SK-N-SH (cell line): Measurements from ENCODE around the gene EIPR1. TPM values are rescaled to one million over a fixed set of nuclear protein-coding genes. Genes with fewer than 3 reads are reported as not detected.
"Not testable (repeated sequence)": the region's sequence is repeated elsewhere in the genome, so short reads cannot be mapped to it uniquely, and the experiment has no call there.

Source experiments
- CTCF ChIA-PET: fragments of 300-600, 350-600 bp; formaldehyde crosslinking; extraction: SDS; loops from one replicate; lab custom pipeline; 2021; lab: Yijun Ruan, JAX
- POLR2A ChIA-PET: fragments of 350-600 bp; sonication (Branson Sonifier 250); formaldehyde crosslinking; extraction: SDS; loops from one replicate; lab custom pipeline; 2020; ENCODE audit warnings: antibody characterized with exemption, inconsistent platforms; lab: Yijun Ruan, JAX
- DNase-seq: peaks from one replicate; pipeline ENCODE4 v3.0.0; 2012
- H2AFZ ChIP-seq: fragments of 200-600 bp; sonication (generic); 2 replicates; pipeline ENCODE4 v1.8.1; 2016; ENCODE audit warnings: antibody characterized with exemption, mild to moderate bottlenecking, low read depth
- H3F3A ChIP-seq: fragments of 200-600 bp; sonication (generic); replicated peaks from 2 replicates; pipeline ENCODE3; 2016; ENCODE audit warnings: antibody characterized with exemption, mild to moderate bottlenecking; ENCODE audit not compliant: insufficient read depth
- H3K27ac ChIP-seq, 2 experiments: fragments of 200-500 bp in 1 of 2; fragments of 200-600 bp in 1 of 2; sonication (Bioruptor generic) in 1 of 2; sonication (generic), shearing (Covaris generic) in 1 of 2; 2 replicates each; pipeline versions ENCODE4 v1.5.1 to v1.6.1; 2014 to 2016; ENCODE audit warnings: low read depth in 2 of 2, inconsistent platforms in 1 of 2, low read length in 1 of 2, mild to moderate bottlenecking in 1 of 2, mixed read lengths in 1 of 2
- H3K27me3 ChIP-seq: fragments of 200-600 bp; sonication (generic), shearing (Covaris generic); 2 replicates; pipeline ENCODE4 v1.6.1; 2016; ENCODE audit warnings: mixed run types; ENCODE audit not compliant: insufficient read depth
- H3K36me3 ChIP-seq, 2 experiments: fragments of 200-500 bp in 1 of 2; fragments of 200-600 bp in 1 of 2; sonication (Bioruptor generic) in 1 of 2; sonication (generic) in 1 of 2; replicated peaks in 1 of 2; 2 replicates each; pipeline versions ENCODE3 to v1.5.1; 2014 to 2016; ENCODE audit warnings: low read length in 1 of 2, mild to moderate bottlenecking in 1 of 2; ENCODE audit not compliant: insufficient read depth in 2 of 2, control insufficient read depth in 1 of 2
- H3K4me1 ChIP-seq, 2 experiments: fragments of 200-500 bp in 1 of 2; fragments of 200-600 bp in 1 of 2; sonication (Bioruptor generic) in 1 of 2; sonication (generic), shearing (Covaris generic) in 1 of 2; 2 replicates each; pipeline versions ENCODE4 v1.5.1 to v1.6.1; 2014 to 2016; ENCODE audit warnings: low read depth in 1 of 2, low read length in 1 of 2, mixed run types in 1 of 2; ENCODE audit not compliant: insufficient read depth in 2 of 2, control insufficient read depth in 1 of 2
- H3K4me2 ChIP-seq: fragments of 200-600 bp; sonication (generic), shearing (Covaris generic); 2 replicates; pipeline ENCODE4 v1.6.1; 2017; ENCODE audit warnings: mixed run types
- H3K4me3 ChIP-seq, 2 experiments: fragments of 200-500 bp in 1 of 2; fragments of 200-600 bp in 1 of 2; sonication (Bioruptor generic) in 1 of 2; sonication (generic), shearing (Covaris generic) in 1 of 2; 2 replicates each; pipeline versions ENCODE4 v1.5.1 to v1.8.1; 2014 to 2016; ENCODE audit warnings: low read depth in 2 of 2, inconsistent platforms in 1 of 2, low read length in 1 of 2, mild to moderate bottlenecking in 1 of 2, mixed read lengths in 1 of 2, moderate library complexity in 1 of 2
- H3K79me2 ChIP-seq: fragments of 200-600 bp; sonication (generic); 2 replicates; pipeline ENCODE4 v1.8.1; 2017; ENCODE audit warnings: mild to moderate bottlenecking; ENCODE audit not compliant: insufficient read depth
- H3K9ac ChIP-seq: fragments of 200-600 bp; sonication (generic); 2 replicates; pipeline ENCODE4 v1.6.1; 2017; ENCODE audit warnings: mixed run types
- H3K9me2 ChIP-seq: fragments of 200-600 bp; sonication (generic); 2 replicates; pipeline ENCODE4 v1.6.1; 2017; ENCODE audit warnings: mixed run types
- H3K9me3 ChIP-seq: fragments of 200-600 bp; sonication (generic); 2 replicates; pipeline ENCODE4 v1.6.1; 2017; ENCODE audit warnings: mixed run types, mild to moderate bottlenecking, moderate library complexity
- H4K20me1 ChIP-seq: fragments of 200-600 bp; sonication (generic); 2 replicates; pipeline ENCODE4 v1.6.1; 2017; ENCODE audit warnings: mild to moderate bottlenecking, mixed run types; ENCODE audit not compliant: insufficient read depth
- EZH2phosphoT487 ChIP-seq: fragments of 200-600 bp; sonication (generic); IDR thresholded peaks from 2 replicates; pipeline ENCODE4 v1.6.1; 2017; ENCODE audit warnings: low read depth, mixed run types, mild to moderate bottlenecking, antibody characterized with exemption, moderate library complexity, borderline replicate concordance
- FOXM1 ChIP-seq: IDR thresholded peaks from 2 replicates; pipeline ENCODE4 v1.4.0; 2012; ENCODE audit warnings: low read depth, mild to moderate bottlenecking
- MAX ChIP-seq: IDR thresholded peaks from 2 replicates; pipeline ENCODE4 v1.4.0; 2012; ENCODE audit warnings: low read depth
- MEF2A ChIP-seq: IDR thresholded peaks from 2 replicates; pipeline ENCODE4 v1.4.0; 2012; ENCODE audit warnings: low read depth, borderline replicate concordance
- NFIC ChIP-seq: IDR thresholded peaks from 2 replicates; pipeline ENCODE4 v1.4.0; 2012; ENCODE audit warnings: borderline replicate concordance
- RAD21 ChIP-seq: IDR thresholded peaks from 2 replicates; pipeline ENCODE4 v1.6.1; 2012; ENCODE audit warnings: mild to moderate bottlenecking, low read length
- RFX5 ChIP-seq: IDR thresholded peaks from 2 replicates; pipeline ENCODE4 v1.6.1; 2012; ENCODE audit warnings: mild to moderate bottlenecking, improper control_type of control experiment, low read length
- RXRA ChIP-seq: IDR thresholded peaks from 2 replicates; pipeline ENCODE4 v1.4.0; 2012; ENCODE audit warnings: low read depth, mild to moderate bottlenecking, borderline replicate concordance
- TCF12 ChIP-seq: IDR thresholded peaks from 2 replicates; pipeline ENCODE4 v1.4.0; 2012
- USF1 ChIP-seq: IDR thresholded peaks from 2 replicates; pipeline ENCODE4 v1.4.0; 2012; ENCODE audit warnings: low read depth, borderline replicate concordance
- YY1 ChIP-seq: IDR thresholded peaks from 2 replicates; pipeline ENCODE4 v1.4.0; 2012; ENCODE audit warnings: low read depth, mild to moderate bottlenecking
- ZBTB33 ChIP-seq: IDR thresholded peaks from 2 replicates; pipeline ENCODE4 v1.4.0; 2012; ENCODE audit warnings: low read depth, borderline replicate concordance
- WGBS: methylation state at CpG from one replicate; pipeline ENCODE4 v1.1.6; 2017; ENCODE audit warnings: low lambda C conversion rate; 5-methylcytosine and 5-hydroxymethylcytosine counted together
- polyA plus RNA-seq, 3 experiments: library from polyadenylated mRNA; depleted of rRNA; stranded (reverse); fragments of >200 nt; gene quantifications; 2 replicates each; pipeline ENCODE4 v1.2.3, GENCODE V29; 2012

The EIPR1 gene
- polyA plus RNA-seq, 1 of the 3 experiments (the other 2 are of a cell fraction): 85.9 TPM

- H4K20me1 ChIP-seq: no peaks in the 10 kb centered on the region
- no peaks in the 10 kb centered on the region for H3F3A ChIP-seq
- CTCF ChIA-PET: no interaction called here
- TF ChIP-seq RXRA (no peak), RAD21 (no peak), MAX (no peak), TCF12 (no peak), ZBTB33 (no peak), RFX5 (no peak)
- 93% methylated on average over 24 of the region's 24 CpGs for WGBS
- H3K4me3 ChIP-seq: no peak overlapping the region
- POLR2A ChIA-PET: no interaction called here
- 0 out of 2 replicates have a peak, but pooled peaks cover 2% of the 10 kb centered on the region for H3K79me2 ChIP-seq
- no peak overlapping the region for H3K27ac ChIP-seq
- H3K9me3 ChIP-seq: no peaks in the 10 kb centered on the region
- no peak overlapping the region for H3K9ac ChIP-seq
- no peak overlapping the region for H2AFZ ChIP-seq
- no peaks in the 10 kb centered on the region for H3K27me3 ChIP-seq
- H3K4me1 ChIP-seq: peaks cover 0 to 24% of the 10 kb centered on the region in 2 experiments; a peak in 1 of 4 replicates
- H3K4me2 ChIP-seq: no peak overlapping the region
- H3K9me2 ChIP-seq: no peaks in the 10 kb centered on the region
- peaks cover 4 to 11% of the 10 kb centered on the region in 2 experiments for H3K36me3 ChIP-seq
- no peak for DNase-seq
Measured at GRCh38 chr2:3181416-3182010, 196.1 kb downstream of the EIPR1 start.

GRCh38 chr2:3180909-3181221 lies 196.8 kb downstream of the EIPR1 start:
- 77% methylated on average over 30 of the region's 30 CpGs for WGBS
- H3K4me2 ChIP-seq, POLR2A ChIA-PET: not testable (repeated sequence)

GRCh38 chr2:3180082-3180908 lies 197.3 kb downstream of the EIPR1 start:
- Histone ChIP-seq H3K4me2 (no peak overlapping the region), H3K27ac (no peak overlapping the region), H3K4me3 (no peak overlapping the region), H3K27me3 (no peaks in the 10 kb centered on the region), H2AFZ (no peak overlapping the region), H3K36me3 (peaks cover 1 to 11% of the 10 kb centered on the region in 2 experiments), H3F3A (no peaks in the 10 kb centered on the region), H3K9me2 (no peaks in the 10 kb centered on the region), H3K4me1 (peaks cover 0 to 27% of the 10 kb centered on the region in 2 experiments; a peak in 1 of 4 replicates)
- DNase-seq: peak; percentile 38
- whole genome bisulfite sequencing: 75% methylated on average over 50 of the region's 50 CpGs
- CTCF ChIA-PET: interaction anchor here (1.3 to 2.8 kb wide), 3 partner anchors 11 to 120 kb away, joined by 3 to 18 read pairs (median 4); no protein-coding TSS in a partner anchor
- TF ChIP-seq USF1: no peak
- TF ChIP-seq NFIC: no peak
- no peak for TF ChIP-seq FOXM1
- no peak for TF ChIP-seq EZH2phosphoT487
- no peak for TF ChIP-seq YY1
- no peak for TF ChIP-seq MEF2A
- TF ChIP-seq RXRA: no peak
- TF ChIP-seq RFX5: no peak
- TF ChIP-seq, all 33 proteins: peak for 0
- Histone ChIP-seq H4K20me1 (no peaks in the 10 kb centered on the region), H3K9ac (no peak overlapping the region), H3K9me3 (no peaks in the 10 kb centered on the region), H3K79me2 (0 out of 2 replicates have a peak, but pooled peaks cover 2% of the 10 kb centered on the region)
- POLR2A ChIA-PET: no interaction called here

More at GRCh38 chr2:3180909-3181221, 196.8 kb downstream of the EIPR1 start:
- H3K9me2 ChIP-seq, H3F3A ChIP-seq, H3K27me3 ChIP-seq, H2AFZ ChIP-seq, H4K20me1 ChIP-seq, H3K9ac ChIP-seq, H3K36me3 ChIP-seq, H3K4me3 ChIP-seq, H3K79me2 ChIP-seq, H3K9me3 ChIP-seq, CTCF ChIA-PET, H3K27ac ChIP-seq: not testable (repeated sequence)
- DNase-seq: peak; percentile 40
- peaks cover 0 to 27% of the 10 kb centered on the region in 2 experiments; a peak in 1 of 4 replicates for H3K4me1 ChIP-seq
